K562 (cell line): ENCODE data around the gene PI4KA. TPM values are rescaled to one million over a fixed set of nuclear protein-coding genes. Genes with fewer than 3 reads are reported as not detected.

Source experiments
- COPS2 ChIP-seq: fragments of 450-650 bp; conservative IDR thresholded peaks from 2 replicates; pipeline ENCODE4 v1.6.1; 2016; ENCODE audit warnings: mild to moderate bottlenecking, moderate library complexity
- FUS ChIP-seq: fragments of 200-400 bp; formaldehyde crosslinking; optimal IDR thresholded peaks from 2 replicates; pipeline ENCODE3; 2017; ENCODE audit warnings: low read depth, low read length
- GTF2B ChIP-seq: IDR thresholded peaks from 2 replicates; pipeline ENCODE4 v1.6.1; 2011; ENCODE audit not compliant: insufficient read length; ENCODE audit errors: extremely low read depth
- PML ChIP-seq: IDR thresholded peaks from 2 replicates; pipeline ENCODE4 v1.6.1; 2012; ENCODE audit warnings: low read length, inconsistent platforms
- POLR2G ChIP-seq: fragments of 200-400 bp; formaldehyde crosslinking; IDR thresholded peaks from 2 replicates; pipeline ENCODE4 v1.6.1; 2017; ENCODE audit warnings: low read depth, mild to moderate bottlenecking, antibody characterized with exemption, low read length, moderate library complexity
- PTRF ChIP-seq: fragments of 450-650 bp; IDR thresholded peaks from 2 replicates; pipeline ENCODE4 v1.6.1; 2016; ENCODE audit warnings: mild to moderate bottlenecking, missing genetic modification characterization, missing compliant biosample characterization
- SMARCE1 ChIP-seq: fragments of 450-650 bp; IDR thresholded peaks from 2 replicates; pipeline ENCODE4 v1.7.1; 2016; ENCODE audit warnings: mild to moderate bottlenecking
- TCF7L2 ChIP-seq: fragments of 150-350 bp; IDR thresholded peaks from 2 replicates; pipeline ENCODE4 v1.6.1; 2016; ENCODE audit warnings: low read depth, mild to moderate bottlenecking, low read length, moderate library complexity
- TCFL5 ChIP-seq: fragments of 250-450 bp; sonication (Bioruptor Pico); conservative IDR thresholded peaks from 2 replicates; pipeline ENCODE4 v1.6.1; 2021; ENCODE audit warnings: mild to moderate bottlenecking, moderate library complexity, matching md5 sums
- ZNF232 ChIP-seq: sonication (generic); formaldehyde crosslinking; IDR thresholded peaks from 2 replicates; pipeline ENCODE4 v1.8.0; 2022; ENCODE audit warnings: mild to moderate bottlenecking, missing genetic modification reagents
- ZNF24 ChIP-seq: fragments of 450-650 bp; IDR thresholded peaks from 2 replicates; pipeline ENCODE4 v1.6.1; 2016
- ZNF507 ChIP-seq: conservative IDR thresholded peaks from 2 replicates; pipeline ENCODE4 v1.6.1; 2017; ENCODE audit warnings: missing genetic modification characterization, missing compliant biosample characterization
- ZSCAN32 ChIP-seq: fragments of 450-650 bp; formaldehyde crosslinking; IDR thresholded peaks from 2 replicates; pipeline ENCODE4 v1.4.0; 2020; ENCODE audit warnings: mild to moderate bottlenecking, moderate library complexity
- polyA plus RNA-seq, 8 experiments: library from polyadenylated mRNA; depleted of rRNA in 4 of 8; stranded (reverse) in 5 of 8; unstranded in 3 of 8; fragments of >200 nt; fragmentation: Nextera tagmentation in 2 of 8; fragmentation: Illumina TruSeq in 1 of 8; extraction: Ambion mirVana in 2 of 8; extraction: Trizol in 1 of 8; gene quantifications; 2 replicates each; pipeline versions ENCODE4 v1.2.1 to v1.2.3, GENCODE V29; 2011 to 2014; ENCODE audit warnings: inconsistent platforms in 1 of 8, missing spikeins in 1 of 8
- total RNA-seq, 7 experiments: library from RNA; depleted of rRNA in 6 of 7; stranded (reverse); fragments of >200 nt in 6 of 7; fragmentation: Illumina TruSeq in 2 of 7; extraction: Trizol in 2 of 7; gene quantifications; 2 replicates each; pipeline versions ENCODE4 v1.2.1 to v1.2.3, GENCODE V29; 2011 to 2021; ENCODE audit warnings: low replicate concordance in 1 of 7
- TF ChIP-seq, protein P1 (sequence below), 3 experiments: fragments of 200-800 bp in 1 of 3; fragments of 250-450 bp in 1 of 3; fragments of 450-650 bp in 1 of 3; sonication (Bioruptor Pico) in 1 of 3; sonication (Bioruptor generic) in 1 of 3; formaldehyde crosslinking in 1 of 3; IDR thresholded peaks; 2 replicates each; pipeline versions ENCODE4 v1.6.1 to v1.8.0; 2016 to 2022; ENCODE audit warnings: mild to moderate bottlenecking in 2 of 3, missing genetic modification characterization in 2 of 3, missing compliant biosample characterization in 1 of 3, moderate library complexity in 1 of 3
- TF ChIP-seq, protein P2 (sequence below): sonication (generic); formaldehyde crosslinking; IDR thresholded peaks from 2 replicates; pipeline ENCODE4 v1.8.0; 2022; ENCODE audit warnings: mild to moderate bottlenecking, missing genetic modification reagents
- TF ChIP-seq, protein P3 (sequence below): IDR thresholded peaks from 3 replicates; pipeline ENCODE4 v1.6.1; 2011; ENCODE audit warnings: borderline replicate concordance, mild to moderate bottlenecking, moderate library complexity; ENCODE audit not compliant: insufficient read length; ENCODE audit errors: extremely low read depth
- TF ChIP-seq, protein P4 (sequence below): fragments of 150-350 bp; conservative IDR thresholded peaks from 2 replicates; pipeline ENCODE4 v1.6.1; 2014; ENCODE audit warnings: low read length

The PI4KA gene
- total and polyA plus RNA-seq, 9 of the 15 experiments (the other 6 are each of a cell fraction or from before 2014, with no cell fraction given): 7.3 to 187 (median 84.7) TPM

DNA sequence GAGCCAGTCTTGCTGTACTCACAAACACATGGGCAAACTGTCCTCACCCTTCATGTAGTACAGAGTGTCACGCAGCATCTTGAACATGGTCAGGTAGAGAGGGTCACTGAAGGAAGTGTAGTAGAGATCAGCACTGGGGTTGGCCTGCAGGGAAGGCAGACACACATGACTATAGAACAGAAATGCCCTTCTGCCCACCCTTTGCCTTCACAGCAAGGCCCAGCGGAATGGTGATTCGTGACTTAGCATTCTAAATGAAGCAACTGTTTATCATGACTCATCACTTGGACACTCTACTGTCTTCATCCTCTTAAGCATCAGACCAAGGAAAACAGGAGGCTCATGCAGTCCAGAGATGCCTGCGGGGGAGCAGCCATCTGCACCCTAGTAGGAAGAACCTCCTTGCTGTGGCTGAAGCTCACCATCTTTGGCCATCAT lies 51.3 kb downstream of the PI4KA start (continued):
- TF ChIP-seq, protein P1, sequence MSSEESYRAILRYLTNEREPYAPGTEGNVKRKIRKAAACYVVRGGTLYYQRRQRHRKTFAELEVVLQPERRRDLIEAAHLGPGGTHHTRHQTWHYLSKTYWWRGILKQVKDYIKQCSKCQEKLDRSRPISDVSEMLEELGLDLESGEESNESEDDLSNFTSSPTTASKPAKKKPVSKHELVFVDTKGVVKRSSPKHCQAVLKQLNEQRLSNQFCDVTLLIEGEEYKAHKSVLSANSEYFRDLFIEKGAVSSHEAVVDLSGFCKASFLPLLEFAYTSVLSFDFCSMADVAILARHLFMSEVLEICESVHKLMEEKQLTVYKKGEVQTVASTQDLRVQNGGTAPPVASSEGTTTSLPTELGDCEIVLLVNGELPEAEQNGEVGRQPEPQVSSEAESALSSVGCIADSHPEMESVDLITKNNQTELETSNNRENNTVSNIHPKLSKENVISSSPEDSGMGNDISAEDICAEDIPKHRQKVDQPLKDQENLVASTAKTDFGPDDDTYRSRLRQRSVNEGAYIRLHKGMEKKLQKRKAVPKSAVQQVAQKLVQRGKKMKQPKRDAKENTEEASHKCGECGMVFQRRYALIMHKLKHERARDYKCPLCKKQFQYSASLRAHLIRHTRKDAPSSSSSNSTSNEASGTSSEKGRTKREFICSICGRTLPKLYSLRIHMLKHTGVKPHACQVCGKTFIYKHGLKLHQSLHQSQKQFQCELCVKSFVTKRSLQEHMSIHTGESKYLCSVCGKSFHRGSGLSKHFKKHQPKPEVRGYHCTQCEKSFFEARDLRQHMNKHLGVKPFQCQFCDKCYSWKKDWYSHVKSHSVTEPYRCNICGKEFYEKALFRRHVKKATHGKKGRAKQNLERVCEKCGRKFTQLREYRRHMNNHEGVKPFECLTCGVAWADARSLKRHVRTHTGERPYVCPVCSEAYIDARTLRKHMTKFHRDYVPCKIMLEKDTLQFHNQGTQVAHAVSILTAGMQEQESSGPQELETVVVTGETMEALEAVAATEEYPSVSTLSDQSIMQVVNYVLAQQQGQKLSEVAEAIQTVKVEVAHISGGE (CRISPR knock-in tag; IDR thresholded peaks at IDR 0.05): no peak
- TF ChIP-seq SMARCE1: peak; percentile 66; the same call in 1 of the 2 replicates
- no peak for TF ChIP-seq POLR2G
- no peak for TF ChIP-seq FUS
- TF ChIP-seq, protein P2, sequence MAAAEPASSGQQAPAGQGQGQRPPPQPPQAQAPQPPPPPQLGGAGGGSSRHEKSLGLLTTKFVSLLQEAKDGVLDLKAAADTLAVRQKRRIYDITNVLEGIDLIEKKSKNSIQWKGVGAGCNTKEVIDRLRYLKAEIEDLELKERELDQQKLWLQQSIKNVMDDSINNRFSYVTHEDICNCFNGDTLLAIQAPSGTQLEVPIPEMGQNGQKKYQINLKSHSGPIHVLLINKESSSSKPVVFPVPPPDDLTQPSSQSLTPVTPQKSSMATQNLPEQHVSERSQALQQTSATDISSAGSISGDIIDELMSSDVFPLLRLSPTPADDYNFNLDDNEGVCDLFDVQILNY: peak; percentile 71; the same call in 1 of the 2 replicates
- no peak for TF ChIP-seq TCF7L2
- no peak for TF ChIP-seq GTF2B
- TF ChIP-seq TCFL5: no peak
- TF ChIP-seq, protein P3, sequence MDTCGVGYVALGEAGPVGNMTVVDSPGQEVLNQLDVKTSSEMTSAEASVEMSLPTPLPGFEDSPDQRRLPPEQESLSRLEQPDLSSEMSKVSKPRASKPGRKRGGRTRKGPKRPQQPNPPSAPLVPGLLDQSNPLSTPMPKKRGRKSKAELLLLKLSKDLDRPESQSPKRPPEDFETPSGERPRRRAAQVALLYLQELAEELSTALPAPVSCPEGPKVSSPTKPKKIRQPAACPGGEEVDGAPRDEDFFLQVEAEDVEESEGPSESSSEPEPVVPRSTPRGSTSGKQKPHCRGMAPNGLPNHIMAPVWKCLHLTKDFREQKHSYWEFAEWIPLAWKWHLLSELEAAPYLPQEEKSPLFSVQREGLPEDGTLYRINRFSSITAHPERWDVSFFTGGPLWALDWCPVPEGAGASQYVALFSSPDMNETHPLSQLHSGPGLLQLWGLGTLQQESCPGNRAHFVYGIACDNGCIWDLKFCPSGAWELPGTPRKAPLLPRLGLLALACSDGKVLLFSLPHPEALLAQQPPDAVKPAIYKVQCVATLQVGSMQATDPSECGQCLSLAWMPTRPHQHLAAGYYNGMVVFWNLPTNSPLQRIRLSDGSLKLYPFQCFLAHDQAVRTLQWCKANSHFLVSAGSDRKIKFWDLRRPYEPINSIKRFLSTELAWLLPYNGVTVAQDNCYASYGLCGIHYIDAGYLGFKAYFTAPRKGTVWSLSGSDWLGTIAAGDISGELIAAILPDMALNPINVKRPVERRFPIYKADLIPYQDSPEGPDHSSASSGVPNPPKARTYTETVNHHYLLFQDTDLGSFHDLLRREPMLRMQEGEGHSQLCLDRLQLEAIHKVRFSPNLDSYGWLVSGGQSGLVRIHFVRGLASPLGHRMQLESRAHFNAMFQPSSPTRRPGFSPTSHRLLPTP: no peak
- no peak for TF ChIP-seq PML
- TF ChIP-seq, protein P4, sequence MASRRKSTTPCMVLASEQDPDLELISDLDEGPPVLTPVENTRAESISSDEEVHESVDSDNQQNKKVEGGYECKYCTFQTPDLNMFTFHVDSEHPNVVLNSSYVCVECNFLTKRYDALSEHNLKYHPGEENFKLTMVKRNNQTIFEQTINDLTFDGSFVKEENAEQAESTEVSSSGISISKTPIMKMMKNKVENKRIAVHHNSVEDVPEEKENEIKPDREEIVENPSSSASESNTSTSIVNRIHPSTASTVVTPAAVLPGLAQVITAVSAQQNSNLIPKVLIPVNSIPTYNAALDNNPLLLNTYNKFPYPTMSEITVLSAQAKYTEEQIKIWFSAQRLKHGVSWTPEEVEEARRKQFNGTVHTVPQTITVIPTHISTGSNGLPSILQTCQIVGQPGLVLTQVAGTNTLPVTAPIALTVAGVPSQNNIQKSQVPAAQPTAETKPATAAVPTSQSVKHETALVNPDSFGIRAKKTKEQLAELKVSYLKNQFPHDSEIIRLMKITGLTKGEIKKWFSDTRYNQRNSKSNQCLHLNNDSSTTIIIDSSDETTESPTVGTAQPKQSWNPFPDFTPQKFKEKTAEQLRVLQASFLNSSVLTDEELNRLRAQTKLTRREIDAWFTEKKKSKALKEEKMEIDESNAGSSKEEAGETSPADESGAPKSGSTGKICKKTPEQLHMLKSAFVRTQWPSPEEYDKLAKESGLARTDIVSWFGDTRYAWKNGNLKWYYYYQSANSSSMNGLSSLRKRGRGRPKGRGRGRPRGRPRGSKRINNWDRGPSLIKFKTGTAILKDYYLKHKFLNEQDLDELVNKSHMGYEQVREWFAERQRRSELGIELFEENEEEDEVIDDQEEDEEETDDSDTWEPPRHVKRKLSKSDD: no peak
- no peak for TF ChIP-seq PTRF (tag)
- TF ChIP-seq ZNF232 (CRISPR knock-in tag): no peak
- TF ChIP-seq ZSCAN32: no peak
- no peak for TF ChIP-seq COPS2
- no peak for TF ChIP-seq ZNF507 (tag)
- TF ChIP-seq ZNF24: no peak
